Measurements from ENCODE around the gene SNORC. TPM values are rescaled to one million over a fixed set of nuclear protein-coding genes. Genes with fewer than 3 reads are reported as not detected.

The SNORC gene
- total and polyA plus RNA-seq, 5 donors from 2014 or later, result 0.10 to 1.3 (median 0.15) TPM; not detected in 2

DNA sequence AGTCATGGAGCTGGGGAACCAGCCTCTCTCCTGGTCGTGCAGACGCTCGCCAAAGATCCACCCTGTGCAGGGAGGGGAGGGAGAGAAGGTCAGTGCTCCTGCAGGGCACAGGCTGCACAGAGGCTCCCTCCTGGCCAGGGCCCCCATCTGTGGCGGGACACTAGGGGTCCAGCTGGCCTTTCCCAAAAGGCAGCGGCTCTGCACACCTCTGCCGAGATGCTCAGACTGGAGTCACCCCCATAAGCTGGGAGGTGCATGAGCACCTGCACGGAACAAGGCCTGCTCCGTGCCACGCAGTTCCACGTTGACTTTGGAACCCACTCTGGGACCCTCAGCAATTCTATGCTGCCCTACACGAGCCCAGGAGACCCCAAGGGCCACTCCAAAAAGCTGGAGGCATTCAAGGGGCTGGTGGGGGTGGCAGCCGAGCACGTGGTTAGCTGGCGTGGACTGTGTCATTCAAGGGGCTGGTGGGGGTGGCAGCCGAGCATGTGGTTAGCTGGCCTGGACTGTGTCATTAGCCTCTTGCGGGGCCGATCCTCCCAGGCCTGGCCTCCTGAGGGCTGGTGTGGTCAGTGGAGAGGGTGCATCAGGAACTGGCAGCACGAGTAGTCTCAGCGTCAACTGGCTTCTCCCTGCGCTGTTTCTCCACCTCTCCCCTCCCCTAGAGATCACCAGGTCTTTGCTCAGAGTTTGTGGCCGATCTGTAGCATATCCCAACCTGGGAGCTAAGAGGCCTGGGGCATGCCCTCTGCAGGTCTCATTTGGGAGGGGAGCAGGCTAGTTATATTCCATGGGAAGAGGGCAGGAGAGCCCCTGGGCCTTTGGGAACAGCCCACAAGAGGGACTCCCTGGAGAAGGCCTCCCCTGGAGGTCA lies 9.8 kb downstream of the SNORC start:
- H3K27me3 ChIP-seq (ENCODE audit: control insufficient read depth, insufficient read depth, low read length), result peaks cover 4% of the 10 kb centered on the region
- peaks cover 7% of the 10 kb centered on the region for H3K4me1 ChIP-seq (ENCODE audit: control insufficient read depth, insufficient read depth, low read length, poor library complexity, severe bottlenecking)
- no peak overlapping the region for H3K4me3 ChIP-seq (ENCODE audit: low read depth, low read length)
- H3K4me1 Mint-ChIP-seq, result peaks cover 0 to 7% (median 0%) of the 10 kb centered on the region in 4 donors
- H3K36me3 ChIP-seq (ENCODE audit: control insufficient read depth, insufficient read depth, low read length), result no peaks in the 10 kb centered on the region
- no peak overlapping the region for H3K27ac ChIP-seq (ENCODE audit: insufficient read depth, low read length, poor library complexity, severe bottlenecking)
- H3K4me3 Mint-ChIP-seq, result peak overlapping the region in 1 of 4 donors; percentile 54
- H3K27ac Mint-ChIP-seq, result no peak overlapping the region
- H3K9me3 ChIP-seq (ENCODE audit: control insufficient read depth in 2 of 2, low read length in 2 of 2), result no peaks in the 10 kb centered on the region
- DNase-seq (no peak), ATAC-seq (ENCODE audit: low read depth in 2 of 2) (no peak)
- no peaks in the 10 kb centered on the region for H3K9me3 Mint-ChIP-seq
- no peaks in the 10 kb centered on the region for H3K36me3 Mint-ChIP-seq
- H3K27me3 Mint-ChIP-seq, result peaks cover 23% of the 10 kb centered on the region

DNA sequence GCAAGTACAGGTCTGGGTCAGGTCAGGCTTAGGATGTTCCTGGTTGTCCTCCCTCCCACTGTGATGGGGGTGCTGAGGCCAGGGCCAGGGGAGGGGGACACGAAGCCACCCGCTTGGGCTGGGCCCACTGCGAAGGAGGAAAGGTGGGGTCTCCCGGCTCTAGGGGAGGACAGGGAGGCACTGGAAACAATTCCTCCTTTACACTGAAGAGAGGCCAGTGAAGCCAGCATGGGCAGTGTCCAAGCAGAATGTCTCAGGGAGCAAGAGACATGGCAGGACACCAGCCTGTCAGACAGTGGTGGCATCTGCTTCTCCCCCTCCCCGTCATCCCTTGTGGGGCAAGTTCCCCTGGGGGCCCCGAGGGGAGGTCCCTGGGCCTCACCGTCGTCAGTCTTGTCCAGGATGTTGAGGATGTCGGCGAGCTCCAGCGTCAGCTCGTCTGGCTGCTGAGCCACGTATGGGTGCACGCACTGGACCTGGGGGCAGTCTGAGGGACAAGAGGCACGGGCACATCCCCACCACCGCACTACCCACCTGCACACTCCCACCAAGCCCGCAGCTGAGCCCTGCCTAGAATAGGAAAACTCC lies 10.8 kb downstream of the SNORC start:
- H3K27ac ChIP-seq (ENCODE audit: insufficient read depth, low read length, poor library complexity, severe bottlenecking), result no peak overlapping the region
- H3K4me3 ChIP-seq (ENCODE audit: low read depth, low read length), result no peak overlapping the region
- H3K36me3 ChIP-seq (ENCODE audit: control insufficient read depth, insufficient read depth, low read length), result no peaks in the 10 kb centered on the region
- H3K36me3 Mint-ChIP-seq, result no peaks in the 10 kb centered on the region
- H3K27ac Mint-ChIP-seq, result no peak overlapping the region
- H3K27me3 Mint-ChIP-seq, result peaks cover 14% of the 10 kb centered on the region
- H3K9me3 Mint-ChIP-seq, result no peaks in the 10 kb centered on the region
- no peak for DNase-seq
- no peaks in the 10 kb centered on the region for H3K27me3 ChIP-seq (ENCODE audit: control insufficient read depth, insufficient read depth, low read length)
- no peaks in the 10 kb centered on the region for H3K4me1 Mint-ChIP-seq
- ATAC-seq (ENCODE audit: low read depth in 2 of 2), result no peak
- peaks cover under 1% of the 10 kb centered on the region for H3K4me1 ChIP-seq (ENCODE audit: control insufficient read depth, insufficient read depth, low read length, poor library complexity, severe bottlenecking)
- no peak overlapping the region for H3K4me3 Mint-ChIP-seq
- H3K9me3 ChIP-seq (ENCODE audit: control insufficient read depth in 2 of 2, low read length in 2 of 2), result no peaks in the 10 kb centered on the region

DNA sequence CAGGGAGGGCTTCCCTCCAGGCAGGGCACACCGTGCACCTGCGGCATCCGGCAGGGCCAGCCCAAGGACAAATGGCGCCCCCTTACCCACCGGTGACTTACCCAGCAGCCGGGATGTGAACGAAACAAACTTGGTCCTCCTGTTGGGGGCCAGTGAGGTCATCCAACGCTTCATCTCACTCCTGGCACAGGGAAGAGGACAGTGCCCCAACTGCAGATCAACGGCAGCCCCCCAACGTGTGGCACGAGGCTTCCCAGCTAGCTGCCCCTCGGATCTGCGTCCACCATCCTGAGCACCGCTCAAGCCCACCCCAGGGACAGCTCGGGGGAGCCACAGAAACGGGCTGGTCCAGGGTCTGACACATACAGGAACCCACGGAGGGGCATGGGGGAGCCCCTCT lies 12.0 kb downstream of the SNORC start:
- H3K9me3 Mint-ChIP-seq, result no peaks in the 10 kb centered on the region

DNA sequence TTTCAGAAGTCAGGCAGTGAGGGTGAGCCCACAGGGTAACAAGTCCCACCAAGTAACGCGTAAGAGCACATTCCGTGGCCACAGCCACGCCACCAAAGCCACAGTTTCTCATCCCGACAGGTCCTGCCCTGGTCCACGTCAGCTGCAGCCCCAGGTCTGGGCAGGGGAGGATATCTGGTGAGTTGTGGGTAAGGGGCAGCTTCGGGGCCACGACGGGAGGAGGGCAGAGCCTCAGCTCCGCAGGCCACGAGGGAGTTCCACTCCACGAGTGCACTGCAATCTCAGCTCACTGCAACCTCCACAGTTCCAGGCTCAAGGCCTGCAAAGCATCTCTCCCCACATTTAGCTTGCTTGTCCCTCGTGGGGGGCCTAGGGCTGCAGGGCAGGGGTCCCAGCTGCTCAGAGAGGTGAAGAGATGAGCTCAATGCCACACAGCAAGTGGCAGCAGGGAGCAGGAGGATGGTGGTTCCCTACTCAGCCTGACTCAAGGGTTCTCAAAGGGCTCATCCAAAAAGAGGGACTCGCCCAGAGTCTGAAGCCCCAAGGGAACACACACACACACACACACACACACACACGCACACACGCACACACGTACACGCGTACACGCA lies 12.5 kb downstream of the SNORC start:
- Mint-ChIP-seq H3K36me3 (no peaks in the 10 kb centered on the region), H3K27ac (no peak overlapping the region), H3K4me1 (no peaks in the 10 kb centered on the region), H3K27me3 (peaks cover 11% of the 10 kb centered on the region), H3K9me3 (no peaks in the 10 kb centered on the region), H3K4me3 (no peak overlapping the region)
- Histone ChIP-seq H3K4me1 (ENCODE audit: control insufficient read depth, insufficient read depth, low read length, poor library complexity, severe bottlenecking) (no peaks in the 10 kb centered on the region), H3K27me3 (ENCODE audit: control insufficient read depth, insufficient read depth, low read length) (no peaks in the 10 kb centered on the region), H3K4me3 (ENCODE audit: low read depth, low read length) (no peak overlapping the region), H3K27ac (ENCODE audit: insufficient read depth, low read length, poor library complexity, severe bottlenecking) (no peak overlapping the region), H3K36me3 (ENCODE audit: control insufficient read depth, insufficient read depth, low read length) (no peaks in the 10 kb centered on the region), H3K9me3 (ENCODE audit: control insufficient read depth in 2 of 2, low read length in 2 of 2) (no peaks in the 10 kb centered on the region)
- no peak for DNase-seq
- no peak for ATAC-seq (ENCODE audit: low read depth in 2 of 2)

More for the DNA sequence above, 12.0 kb downstream of the SNORC start:
- Mint-ChIP-seq H3K4me3 (no peak overlapping the region), H3K36me3 (no peaks in the 10 kb centered on the region), H3K27ac (no peak overlapping the region), H3K4me1 (no peaks in the 10 kb centered on the region), H3K27me3 (peaks cover 14% of the 10 kb centered on the region)
- Histone ChIP-seq H3K9me3 (ENCODE audit: control insufficient read depth in 2 of 2, low read length in 2 of 2) (no peaks in the 10 kb centered on the region), H3K36me3 (ENCODE audit: control insufficient read depth, insufficient read depth, low read length) (no peaks in the 10 kb centered on the region), H3K4me3 (ENCODE audit: low read depth, low read length) (no peak overlapping the region), H3K27me3 (ENCODE audit: control insufficient read depth, insufficient read depth, low read length) (no peaks in the 10 kb centered on the region), H3K4me1 (ENCODE audit: control insufficient read depth, insufficient read depth, low read length, poor library complexity, severe bottlenecking) (no peaks in the 10 kb centered on the region), H3K27ac (ENCODE audit: insufficient read depth, low read length, poor library complexity, severe bottlenecking) (no peak overlapping the region)
- ATAC-seq (ENCODE audit: low read depth in 2 of 2) (no peak), DNase-seq (no peak)

DNA sequence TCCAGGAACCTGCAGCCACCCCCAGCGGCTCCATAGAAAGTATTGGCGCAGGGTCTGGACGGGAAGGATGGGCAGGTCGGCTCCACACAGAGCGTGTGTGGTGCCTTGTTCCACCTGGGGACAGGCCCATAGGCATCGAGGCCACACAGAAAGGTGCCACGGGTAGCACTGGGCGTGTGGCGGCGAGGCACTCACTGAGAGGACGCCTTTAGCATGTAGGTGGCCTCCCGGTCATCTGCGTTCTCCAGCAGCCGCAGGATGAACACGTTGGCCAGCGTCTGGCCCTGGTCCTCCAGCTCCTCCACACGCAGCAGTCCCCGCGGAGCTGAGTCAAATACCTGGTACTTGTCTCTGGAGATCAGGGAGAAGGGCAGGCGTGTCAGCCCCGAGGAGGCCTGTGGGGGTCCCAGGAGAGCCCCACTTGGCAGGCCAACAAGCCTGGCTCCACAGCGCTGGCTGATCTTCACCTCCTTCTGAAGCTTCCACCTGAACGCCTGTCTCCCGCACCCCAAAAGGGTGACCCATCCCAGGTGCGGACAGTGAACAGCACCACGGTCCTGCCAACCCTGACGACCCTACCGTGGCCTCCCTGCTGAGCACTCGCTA lies 13.2 kb downstream of the SNORC start:
- DNase-seq, result no peak
- no peak for ATAC-seq (ENCODE audit: low read depth in 2 of 2)
- no peak overlapping the region for H3K27ac ChIP-seq (ENCODE audit: insufficient read depth, low read length, poor library complexity, severe bottlenecking)
- no peak overlapping the region for H3K4me3 ChIP-seq (ENCODE audit: low read depth, low read length)
- no peaks in the 10 kb centered on the region for H3K36me3 ChIP-seq (ENCODE audit: control insufficient read depth, insufficient read depth, low read length)
- peaks cover 10% of the 10 kb centered on the region for H3K27me3 Mint-ChIP-seq
- H3K4me3 Mint-ChIP-seq, result no peak overlapping the region
- H3K9me3 ChIP-seq (ENCODE audit: control insufficient read depth in 2 of 2, low read length in 2 of 2), result no peaks in the 10 kb centered on the region
- H3K36me3 Mint-ChIP-seq, result no peaks in the 10 kb centered on the region
- H3K9me3 Mint-ChIP-seq, result no peaks in the 10 kb centered on the region
- H3K27me3 ChIP-seq (ENCODE audit: control insufficient read depth, insufficient read depth, low read length), result no peaks in the 10 kb centered on the region
- no peaks in the 10 kb centered on the region for H3K4me1 ChIP-seq (ENCODE audit: control insufficient read depth, insufficient read depth, low read length, poor library complexity, severe bottlenecking)
- H3K27ac Mint-ChIP-seq, result no peak overlapping the region
- no peaks in the 10 kb centered on the region for H3K4me1 Mint-ChIP-seq

DNA sequence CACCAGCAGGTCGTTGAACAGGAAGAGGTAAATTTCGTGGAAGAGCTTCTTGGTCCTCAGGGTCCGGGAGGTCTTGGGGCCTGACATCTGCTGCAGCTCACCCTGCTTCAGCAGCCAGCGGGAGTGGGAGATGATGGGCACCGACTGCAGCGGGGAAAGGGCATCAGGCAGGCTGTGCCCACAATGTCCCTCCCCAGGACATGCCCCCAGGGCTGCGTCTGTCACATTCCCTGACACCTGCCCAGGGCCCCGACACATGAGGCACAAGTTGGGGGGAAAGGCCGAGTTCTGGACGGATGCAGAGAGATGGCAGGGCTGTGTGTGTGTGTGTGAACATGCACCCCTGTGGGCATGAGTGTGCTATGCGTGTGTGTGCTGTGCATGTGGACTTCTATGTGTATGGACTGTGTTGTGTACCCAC lies 13.9 kb downstream of the SNORC start:
- H3K27ac Mint-ChIP-seq, result no peak overlapping the region

DNA sequence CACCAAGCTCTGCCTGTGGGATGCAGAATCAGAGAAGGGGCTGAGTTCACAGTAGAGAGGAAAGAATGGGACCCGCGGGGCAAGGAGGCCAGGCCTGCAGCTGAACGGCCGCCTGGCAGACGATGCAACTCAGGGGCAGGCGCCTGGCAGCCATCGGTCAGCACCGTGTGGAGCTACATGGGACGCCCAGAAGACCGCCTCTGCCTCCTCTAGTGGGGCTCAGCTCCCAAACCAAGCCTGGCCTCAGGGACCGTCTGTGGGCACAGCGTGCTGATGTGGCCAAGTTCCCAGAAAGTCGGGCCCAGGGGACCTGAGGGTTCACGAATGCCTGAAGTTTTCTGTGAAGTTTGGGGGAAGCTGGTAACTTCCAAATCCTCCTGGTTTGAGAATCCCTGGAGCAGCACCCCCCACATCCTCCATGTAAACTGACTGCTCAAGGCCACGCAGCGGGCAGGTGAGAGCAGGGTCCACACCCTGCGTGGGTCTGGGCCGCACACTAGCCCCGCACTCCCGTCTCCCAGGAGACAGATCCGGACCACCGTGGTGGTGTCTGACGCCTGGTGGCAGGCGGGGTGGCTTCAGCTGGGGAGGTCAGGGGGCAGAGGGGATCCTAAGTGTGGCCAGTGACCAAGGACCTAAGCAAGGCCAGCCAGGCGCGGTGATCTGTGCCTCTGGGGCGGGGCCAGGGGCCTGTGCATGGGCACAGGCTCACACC lies 14.6 kb downstream of the SNORC start:
- Histone ChIP-seq H3K27me3 (ENCODE audit: control insufficient read depth, insufficient read depth, low read length) (no peaks in the 10 kb centered on the region), H3K4me3 (ENCODE audit: low read depth, low read length) (no peak overlapping the region), H3K36me3 (ENCODE audit: control insufficient read depth, insufficient read depth, low read length) (no peaks in the 10 kb centered on the region), H3K4me1 (ENCODE audit: control insufficient read depth, insufficient read depth, low read length, poor library complexity, severe bottlenecking) (no peaks in the 10 kb centered on the region), H3K27ac (ENCODE audit: insufficient read depth, low read length, poor library complexity, severe bottlenecking) (no peak overlapping the region), H3K9me3 (ENCODE audit: control insufficient read depth in 2 of 2, low read length in 2 of 2) (no peaks in the 10 kb centered on the region)
- H3K9me3 Mint-ChIP-seq, result no peaks in the 10 kb centered on the region
- DNase-seq (no peak), ATAC-seq (ENCODE audit: low read depth in 2 of 2) (no peak)
- H3K27ac Mint-ChIP-seq, result no peak overlapping the region
- no peaks in the 10 kb centered on the region for H3K4me1 Mint-ChIP-seq
- no peak overlapping the region for H3K4me3 Mint-ChIP-seq
- H3K27me3 Mint-ChIP-seq, result peaks cover 5% of the 10 kb centered on the region
- no peaks in the 10 kb centered on the region for H3K36me3 Mint-ChIP-seq

More for the DNA sequence above, 13.9 kb downstream of the SNORC start:
- Mint-ChIP-seq H3K9me3 (no peaks in the 10 kb centered on the region), H3K4me3 (no peak overlapping the region), H3K27me3 (peaks cover 5% of the 10 kb centered on the region), H3K36me3 (no peaks in the 10 kb centered on the region), H3K4me1 (no peaks in the 10 kb centered on the region)
- Histone ChIP-seq H3K4me3 (ENCODE audit: low read depth, low read length) (no peak overlapping the region), H3K27me3 (ENCODE audit: control insufficient read depth, insufficient read depth, low read length) (no peaks in the 10 kb centered on the region), H3K9me3 (ENCODE audit: control insufficient read depth in 2 of 2, low read length in 2 of 2) (no peaks in the 10 kb centered on the region), H3K4me1 (ENCODE audit: control insufficient read depth, insufficient read depth, low read length, poor library complexity, severe bottlenecking) (no peaks in the 10 kb centered on the region), H3K27ac (ENCODE audit: insufficient read depth, low read length, poor library complexity, severe bottlenecking) (no peak overlapping the region), H3K36me3 (ENCODE audit: control insufficient read depth, insufficient read depth, low read length) (no peaks in the 10 kb centered on the region)
- DNase-seq, result no peak
- no peak for ATAC-seq (ENCODE audit: low read depth in 2 of 2)
